Body of pancreas (tissue), 4 donors: ENCODE results near the gene EBF3.

Experiments
- POLR2A ChIP-seq, 3 donors: fragments of 450-650 bp; IDR thresholded peaks; one replicate each; pipeline ENCODE4 v1.6.1; 2016; ENCODE audit warnings: antibody characterized with exemption in 3 of 3, mild to moderate bottlenecking in 2 of 3
- TF ChIP-seq, protein P1 (sequence below), 7 experiments: fragments of 450-650 bp in 4 of 7; fragments of 200-600 bp in 3 of 7; sonication (generic) in 3 of 7; IDR thresholded peaks; one replicate each; pipeline ENCODE4 v1.5.1; 2016 to 2019; ENCODE audit warnings: antibody characterized with exemption in 7 of 7

DNA sequence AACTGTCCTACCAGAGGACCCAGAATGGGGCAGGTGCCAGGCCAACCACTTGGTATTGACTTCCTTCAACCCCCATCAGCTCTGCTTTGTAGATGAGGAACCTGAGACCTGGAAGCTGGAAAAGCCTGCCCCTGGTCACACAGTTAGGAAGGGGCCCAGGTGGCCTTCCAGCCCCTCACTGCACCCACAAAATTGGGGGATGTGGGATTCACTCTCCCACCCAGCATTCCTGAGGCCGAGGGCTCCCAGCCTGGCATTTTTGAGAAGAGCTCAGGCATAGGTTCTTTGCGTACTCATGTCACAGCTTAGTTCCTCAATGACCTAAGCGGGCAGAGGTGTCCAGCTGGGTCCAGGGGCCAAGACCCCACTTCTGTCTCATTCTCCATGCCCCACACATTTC lies 46.1 kb downstream of the EBF3 start:
- no peak for TF ChIP-seq POLR2A (IDR thresholded peaks at IDR 0.05)
- TF ChIP-seq, protein P1, sequence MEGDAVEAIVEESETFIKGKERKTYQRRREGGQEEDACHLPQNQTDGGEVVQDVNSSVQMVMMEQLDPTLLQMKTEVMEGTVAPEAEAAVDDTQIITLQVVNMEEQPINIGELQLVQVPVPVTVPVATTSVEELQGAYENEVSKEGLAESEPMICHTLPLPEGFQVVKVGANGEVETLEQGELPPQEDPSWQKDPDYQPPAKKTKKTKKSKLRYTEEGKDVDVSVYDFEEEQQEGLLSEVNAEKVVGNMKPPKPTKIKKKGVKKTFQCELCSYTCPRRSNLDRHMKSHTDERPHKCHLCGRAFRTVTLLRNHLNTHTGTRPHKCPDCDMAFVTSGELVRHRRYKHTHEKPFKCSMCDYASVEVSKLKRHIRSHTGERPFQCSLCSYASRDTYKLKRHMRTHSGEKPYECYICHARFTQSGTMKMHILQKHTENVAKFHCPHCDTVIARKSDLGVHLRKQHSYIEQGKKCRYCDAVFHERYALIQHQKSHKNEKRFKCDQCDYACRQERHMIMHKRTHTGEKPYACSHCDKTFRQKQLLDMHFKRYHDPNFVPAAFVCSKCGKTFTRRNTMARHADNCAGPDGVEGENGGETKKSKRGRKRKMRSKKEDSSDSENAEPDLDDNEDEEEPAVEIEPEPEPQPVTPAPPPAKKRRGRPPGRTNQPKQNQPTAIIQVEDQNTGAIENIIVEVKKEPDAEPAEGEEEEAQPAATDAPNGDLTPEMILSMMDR (IDR thresholded peaks at IDR 0.05), result no peak
